HUDEP-2 (cell line): ENCODE results near the gene TEX51.

Experiments used
- DNase-seq, 76 experiments: peaks; one replicate each; lab custom pipeline; 2025; ENCODE audit not compliant: unreplicated experiment in 76 of 76; lab: John Stamatoyannopoulos, UW

TEX51 gene

DNA sequence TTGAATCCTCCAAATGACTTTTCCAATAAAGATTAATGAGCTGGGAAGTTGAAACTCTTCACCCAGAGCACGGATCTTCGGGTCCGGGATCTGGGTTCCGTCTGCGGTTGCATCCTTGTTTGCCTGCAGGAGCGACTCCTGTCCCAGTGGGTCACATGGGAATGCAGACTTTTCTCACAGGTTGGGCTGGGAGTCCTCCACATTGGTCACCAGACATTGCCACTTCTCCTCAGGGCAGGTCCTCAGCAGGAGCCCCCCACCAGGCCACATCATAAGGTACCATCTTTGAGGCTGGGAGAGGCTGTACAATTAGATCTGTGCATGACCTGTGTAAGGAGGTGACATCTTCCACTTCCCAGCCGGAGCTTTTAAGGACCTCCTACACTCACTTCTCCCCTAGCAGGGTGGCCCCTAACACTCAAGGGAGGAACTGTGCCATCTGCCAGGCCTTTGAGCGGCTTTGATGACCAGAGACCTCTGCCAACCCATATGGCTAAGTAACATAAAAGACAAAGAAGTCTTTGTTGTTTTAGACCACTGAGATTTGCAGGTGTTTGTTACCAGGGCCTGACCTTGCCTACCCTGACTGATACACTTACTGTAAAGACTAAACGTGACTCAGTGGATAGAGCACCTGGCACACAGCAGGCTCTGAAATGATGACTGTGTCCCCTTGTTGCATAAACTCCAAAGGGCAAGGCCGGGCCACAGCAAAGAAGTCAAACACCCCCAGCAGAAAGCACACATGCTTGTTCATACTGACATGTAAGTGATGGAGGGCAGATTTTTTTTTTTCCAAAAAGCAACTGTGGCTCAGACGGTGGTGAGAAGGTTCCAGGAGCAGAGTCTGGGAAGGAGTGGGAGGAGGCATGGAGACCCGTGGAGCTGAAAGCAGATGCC lies 7.9 kb upstream of the TEX51 start:
- no peak for DNase-seq

DNA sequence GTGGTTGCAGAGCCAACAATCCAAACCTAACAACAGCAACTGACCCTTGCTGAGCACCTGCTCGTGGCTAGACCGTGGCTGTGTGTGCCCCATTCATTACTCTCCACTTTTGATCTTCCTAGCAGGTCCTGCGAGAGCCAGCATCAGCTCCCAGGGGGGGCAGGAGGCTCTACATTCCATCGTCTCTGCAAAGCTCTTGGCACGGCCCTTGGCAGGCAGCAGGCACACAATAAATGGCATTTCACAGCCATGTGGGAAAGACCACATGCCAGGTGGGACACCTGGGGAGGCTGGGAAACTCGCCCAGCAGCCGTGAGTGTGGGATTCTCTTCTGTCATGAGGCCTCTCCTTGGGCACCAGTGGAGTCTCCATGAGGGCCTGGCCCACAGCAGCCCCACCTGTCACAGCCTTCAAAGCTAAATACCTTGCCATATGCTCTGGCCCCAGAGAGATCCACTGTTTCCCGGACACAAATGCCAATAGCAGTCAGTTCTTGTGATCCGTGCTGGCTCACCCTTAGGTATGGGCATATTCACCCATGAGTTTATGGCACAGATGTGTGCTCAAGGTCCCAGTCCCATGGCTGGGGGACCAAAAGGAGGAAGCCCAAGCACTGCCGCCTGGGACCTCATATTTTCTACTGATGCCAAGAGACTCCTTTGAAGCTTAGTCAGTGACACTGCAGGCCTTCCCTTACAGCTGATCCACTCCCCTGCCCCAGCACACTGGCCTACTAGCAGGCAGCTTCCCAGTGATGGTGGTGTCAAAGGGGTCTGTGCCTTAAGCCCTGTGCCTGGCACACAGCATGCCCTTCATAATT lies 6.8 kb upstream of the TEX51 start:
- no peak for DNase-seq

DNA sequence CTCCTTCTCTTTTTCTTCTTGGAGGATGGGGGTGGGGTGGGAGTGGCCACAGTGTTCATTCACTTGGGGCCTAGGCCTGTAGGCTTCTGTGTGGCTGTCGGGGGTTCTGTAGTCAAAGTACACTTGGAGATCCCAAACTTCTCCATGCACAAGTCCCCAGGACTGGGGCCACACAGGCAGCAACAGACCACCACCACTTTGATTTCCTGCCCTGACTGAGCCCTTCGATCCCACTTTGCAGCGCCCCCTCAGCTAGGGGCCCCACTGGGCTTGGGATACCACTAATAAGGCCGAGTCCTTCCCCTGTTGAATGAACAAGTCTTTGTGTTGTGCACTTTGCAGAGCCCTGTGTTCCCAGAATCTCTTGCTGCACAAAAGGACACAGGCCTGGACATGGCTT lies 5.5 kb upstream of the TEX51 start:
- no peak for DNase-seq

DNA sequence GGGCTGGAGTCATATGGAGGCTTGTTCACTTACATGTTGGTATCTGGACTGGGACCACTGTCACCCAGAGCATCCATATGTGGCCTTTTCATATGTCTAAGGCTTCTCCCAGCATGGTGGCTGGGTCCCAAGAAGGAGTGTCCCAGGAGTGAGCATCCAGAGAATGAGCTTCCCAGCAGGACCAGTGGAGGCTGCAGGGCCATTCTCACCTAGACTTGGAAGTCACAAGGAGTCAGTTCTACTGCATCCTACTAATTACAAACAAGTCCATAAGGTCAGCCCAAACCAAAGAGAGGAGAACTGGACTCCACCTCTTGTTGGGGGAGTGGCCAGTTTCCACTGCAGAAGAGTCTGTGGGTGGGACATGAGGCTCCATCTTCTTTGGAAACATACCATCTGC lies 5.1 kb upstream of the TEX51 start:
- no peak for DNase-seq

DNA sequence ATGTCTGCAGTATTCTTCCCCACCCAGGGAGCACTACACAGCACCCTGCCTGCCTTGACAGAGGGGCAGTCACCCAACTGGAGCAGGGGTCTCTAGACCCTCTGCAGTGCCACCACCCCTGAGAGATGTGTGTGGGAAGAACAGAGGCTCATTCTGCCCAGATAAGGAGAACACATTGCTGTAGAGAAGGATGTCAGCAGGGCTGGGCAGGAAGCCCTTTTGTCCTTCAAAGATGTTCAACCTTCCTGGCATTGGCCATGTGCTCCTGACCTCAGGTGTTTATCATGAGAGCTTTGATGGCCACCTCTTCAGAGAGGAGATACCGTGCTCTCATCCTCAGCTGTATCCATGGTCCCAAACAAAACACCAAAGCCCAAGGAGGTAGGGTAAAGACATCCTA lies 4.6 kb upstream of the TEX51 start:
- no peak for DNase-seq

DNA sequence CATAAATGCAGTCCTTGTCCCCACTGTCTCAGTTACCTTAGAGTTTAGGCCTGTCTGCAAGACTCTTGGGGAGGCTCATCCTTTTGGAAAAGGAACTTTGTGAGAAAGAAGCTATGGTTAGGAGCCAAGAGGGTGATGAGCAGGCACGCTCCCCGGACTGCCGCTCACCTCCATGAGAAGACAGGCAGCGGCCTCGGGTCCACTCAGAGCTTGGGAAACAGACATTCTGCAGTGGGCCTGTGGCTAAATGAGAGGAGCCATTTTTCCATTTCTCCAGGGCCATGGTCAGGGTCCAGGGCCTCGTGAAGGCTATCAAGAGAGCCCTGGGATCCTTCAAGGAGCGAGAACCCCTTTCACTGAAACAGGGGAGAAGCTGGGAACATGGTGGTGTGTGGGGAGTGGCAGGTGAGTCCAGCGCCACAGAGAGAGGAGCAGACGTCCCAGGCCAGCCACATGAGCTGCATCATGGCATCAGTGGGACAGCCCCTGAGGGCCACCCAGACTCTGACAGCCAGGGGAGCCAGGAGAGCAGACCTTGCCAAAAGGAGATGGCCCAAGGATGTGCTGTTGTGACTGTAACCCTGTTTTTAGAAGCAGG lies 4.0 kb upstream of the TEX51 start:
- no peak for DNase-seq

DNA sequence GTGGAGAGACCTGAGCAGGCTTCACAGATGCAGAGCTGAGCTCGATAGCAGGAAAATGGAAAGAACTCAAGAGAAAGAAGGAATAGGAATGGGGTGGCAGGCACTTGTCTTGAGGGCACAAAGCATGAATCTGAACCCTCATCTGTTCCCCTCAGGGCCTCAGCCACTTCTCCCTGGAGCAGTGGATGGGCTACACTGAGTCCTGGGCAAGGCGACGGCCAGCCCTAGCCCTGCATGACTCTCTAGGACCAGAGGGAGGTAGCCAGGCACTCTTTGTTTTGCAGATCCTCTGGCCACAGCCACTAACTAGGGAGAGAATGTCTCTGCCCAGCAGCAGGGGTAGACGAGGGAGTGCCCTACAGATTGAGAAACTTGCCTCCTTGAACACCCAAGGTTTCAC lies 3.4 kb upstream of the TEX51 start:
- DNase-seq = no peak

DNA sequence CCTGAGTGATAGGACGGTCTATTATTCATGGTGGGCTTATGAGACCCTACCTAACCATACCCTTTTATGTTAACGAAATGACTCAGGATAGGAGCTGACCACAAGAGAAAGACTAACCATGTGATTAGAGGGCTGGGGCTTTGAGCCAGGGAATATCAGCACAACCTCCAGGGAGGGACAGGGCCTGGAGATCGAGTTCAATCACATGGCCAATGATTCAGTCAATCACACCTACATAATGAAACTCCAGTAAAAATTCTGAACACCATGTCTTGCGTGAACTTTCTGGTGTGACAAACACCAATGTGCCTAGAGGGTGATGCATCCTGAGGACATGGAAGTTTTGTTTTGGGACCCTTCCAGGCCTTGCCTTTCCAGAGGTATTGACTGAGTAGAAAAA lies 2.2 kb upstream of the TEX51 start:
- DNase-seq = no peak

DNA sequence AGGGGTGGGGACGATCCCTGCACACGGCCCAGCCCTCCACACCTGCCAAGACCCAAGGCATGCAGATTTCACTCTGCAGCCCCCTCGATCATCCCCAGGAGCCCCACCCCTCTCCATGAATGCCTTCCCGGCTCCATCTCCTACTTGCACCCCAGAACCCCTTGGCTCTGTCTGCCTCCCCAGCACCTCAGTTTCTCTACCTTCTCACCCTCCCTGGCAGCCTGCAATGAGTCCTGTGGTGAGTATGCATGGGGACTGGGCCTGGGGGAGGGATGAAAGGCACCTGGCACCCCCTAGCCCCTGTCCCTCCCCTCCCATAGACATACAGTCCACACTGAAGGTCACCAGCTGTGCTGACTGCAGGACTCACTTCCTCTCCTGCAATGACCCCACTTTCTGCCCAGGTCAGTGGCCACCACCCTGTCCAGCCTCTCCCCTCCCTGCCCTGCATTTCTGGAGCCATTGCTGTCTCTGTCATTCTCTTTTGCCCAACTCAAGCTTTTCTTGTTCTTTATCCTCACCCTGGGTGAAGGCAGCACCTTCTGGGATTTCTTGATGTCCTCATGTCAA lies 1.0 kb downstream of the TEX51 start:
- DNase-seq = no peak

DNA sequence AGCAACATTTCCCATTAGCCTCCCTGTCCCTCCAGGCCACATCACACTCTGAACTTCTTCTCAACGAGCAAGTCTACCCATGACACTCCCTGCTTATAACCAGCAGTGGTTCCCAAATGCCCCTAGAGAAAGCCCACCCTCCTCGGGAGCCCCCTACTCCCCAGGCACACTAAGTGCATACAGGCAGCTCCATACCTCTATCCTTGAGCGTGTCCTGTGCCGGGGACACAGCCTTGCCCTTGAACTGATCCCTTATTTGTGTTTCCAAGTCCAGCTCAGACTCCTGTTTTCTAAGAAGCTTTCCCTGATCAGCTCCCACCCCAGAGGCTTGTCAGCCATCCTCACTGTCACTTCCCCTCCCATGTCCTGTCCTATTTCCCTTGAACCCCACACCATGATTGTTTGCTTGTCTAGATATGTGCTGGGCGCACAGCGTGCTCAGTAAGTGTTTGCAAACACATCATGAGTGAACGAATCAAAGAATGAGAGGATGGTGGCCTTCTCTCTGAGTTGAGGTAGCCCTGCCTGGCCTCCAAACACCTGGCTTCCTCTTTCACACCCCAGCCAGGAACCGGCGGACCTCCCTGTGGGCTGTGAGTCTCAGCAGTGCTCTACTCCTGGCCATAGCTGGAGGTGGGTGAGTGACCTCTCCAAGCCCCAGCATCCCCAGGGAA lies 2.1 kb downstream of the TEX51 start:
- no peak for DNase-seq

DNA sequence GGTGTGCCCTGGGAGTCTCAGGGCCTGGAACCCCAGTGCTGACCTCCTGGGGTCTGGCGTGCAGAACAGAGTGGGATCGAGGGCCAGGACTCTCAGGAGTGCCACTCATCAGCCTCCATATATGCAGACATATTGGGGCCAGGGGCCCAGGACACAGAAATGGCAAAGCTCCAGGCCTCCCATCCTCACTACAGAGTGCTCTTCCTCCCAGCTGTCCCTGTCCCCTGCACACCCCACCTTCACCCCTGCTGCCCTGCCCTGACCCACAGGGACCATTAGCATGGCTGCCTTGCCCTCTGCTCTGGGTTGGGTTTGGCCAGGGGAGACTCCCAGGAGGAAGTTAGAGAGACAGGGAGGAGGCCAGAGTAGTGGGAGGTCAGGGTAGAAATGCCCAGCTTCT lies 2.8 kb downstream of the TEX51 start:
- no peak for DNase-seq

DNA sequence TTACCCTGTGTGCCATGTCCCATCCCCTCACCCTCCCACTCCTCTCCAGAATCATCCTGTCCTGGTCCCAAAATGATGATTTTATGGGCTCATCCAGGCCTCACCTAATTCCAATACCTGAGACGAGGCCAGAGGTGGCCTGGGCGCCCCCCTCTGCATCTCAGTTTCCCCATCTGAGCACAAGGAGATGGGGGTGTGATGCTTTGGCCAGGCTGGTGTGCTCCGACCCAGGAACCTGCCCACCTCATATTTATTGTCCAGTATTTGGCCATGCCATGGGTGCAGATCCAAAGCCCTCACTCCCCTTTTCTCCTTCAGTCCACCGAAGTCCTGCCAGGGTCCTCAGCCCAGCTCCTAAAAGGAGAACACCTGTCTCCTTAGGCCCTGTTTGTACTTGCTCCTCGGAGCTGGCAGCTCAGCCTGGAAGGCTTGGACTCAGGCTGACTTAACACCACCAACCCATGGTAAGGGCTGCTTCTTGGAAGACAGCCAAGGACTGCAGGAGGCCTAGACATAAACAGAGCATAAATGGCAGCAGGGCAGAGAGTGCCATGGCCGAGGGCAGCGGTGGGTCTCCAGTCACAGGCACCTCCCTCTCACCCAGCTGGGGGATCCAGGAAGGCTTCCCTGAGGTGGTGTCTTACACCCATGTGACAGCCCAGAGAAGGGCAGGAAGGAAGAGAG lies 3.6 kb downstream of the TEX51 start:
- DNase-seq = peak in 1 of 76 experiments; percentile 2

DNA sequence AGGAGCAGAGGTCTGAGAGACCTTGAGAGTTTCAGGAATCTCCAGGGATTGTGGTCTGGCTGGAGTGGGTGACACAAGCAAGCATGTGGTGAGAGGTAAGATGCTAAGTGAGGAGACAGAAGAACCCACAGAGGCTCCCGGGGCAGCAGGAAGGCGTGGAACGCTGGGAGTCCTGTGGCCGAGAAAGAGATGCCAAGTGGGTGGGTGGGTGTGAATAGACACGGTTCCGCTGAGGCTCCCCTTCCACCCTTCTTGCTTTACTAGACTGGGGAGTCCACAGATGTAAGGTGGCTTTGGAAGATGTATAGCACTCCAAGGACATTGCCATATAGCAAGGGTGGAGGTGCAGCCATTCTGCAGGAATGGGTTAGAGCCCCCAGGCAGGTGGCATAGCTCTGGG lies 4.2 kb downstream of the TEX51 start:
- DNase-seq = no peak

DNA sequence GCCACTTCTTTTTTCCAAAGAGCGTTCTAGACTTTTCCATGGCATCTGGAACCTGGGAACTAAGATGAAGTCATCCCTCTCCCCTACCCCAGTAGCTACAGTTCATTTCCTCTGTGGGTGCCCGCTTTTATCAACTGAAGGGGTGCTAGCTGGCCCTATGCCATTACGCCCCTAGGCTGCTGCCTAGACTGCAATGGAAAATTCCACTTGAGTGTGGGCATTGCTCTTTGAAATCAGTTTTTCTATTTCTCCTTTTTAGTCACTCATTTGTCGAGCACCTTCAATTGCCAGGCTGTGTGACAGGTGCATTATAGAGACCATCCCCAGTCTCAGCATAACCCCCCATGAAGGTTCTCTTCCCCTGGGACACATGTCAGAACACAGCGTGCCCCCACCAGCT lies 7.3 kb downstream of the TEX51 start:
- DNase-seq = no peak

DNA sequence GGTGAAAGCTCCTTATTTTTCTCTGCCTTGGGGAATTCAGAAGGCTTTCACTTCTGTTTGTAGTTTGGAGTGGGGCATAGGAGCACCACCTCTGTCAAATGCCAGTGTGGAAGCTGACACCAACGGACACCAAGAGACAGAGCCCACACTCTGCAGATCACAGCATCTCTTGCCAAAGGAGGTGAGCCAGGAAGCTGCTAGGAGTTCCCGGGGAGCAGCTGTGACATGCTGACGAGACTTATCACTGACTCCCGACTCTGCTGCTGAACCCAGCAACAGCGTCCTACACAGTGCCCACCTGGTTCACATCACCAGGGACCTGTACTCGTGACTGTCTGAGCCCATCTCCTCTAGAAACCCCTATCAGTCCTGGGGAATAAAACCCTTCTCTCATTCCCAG lies 8.1 kb downstream of the TEX51 start:
- DNase-seq = no peak

DNA sequence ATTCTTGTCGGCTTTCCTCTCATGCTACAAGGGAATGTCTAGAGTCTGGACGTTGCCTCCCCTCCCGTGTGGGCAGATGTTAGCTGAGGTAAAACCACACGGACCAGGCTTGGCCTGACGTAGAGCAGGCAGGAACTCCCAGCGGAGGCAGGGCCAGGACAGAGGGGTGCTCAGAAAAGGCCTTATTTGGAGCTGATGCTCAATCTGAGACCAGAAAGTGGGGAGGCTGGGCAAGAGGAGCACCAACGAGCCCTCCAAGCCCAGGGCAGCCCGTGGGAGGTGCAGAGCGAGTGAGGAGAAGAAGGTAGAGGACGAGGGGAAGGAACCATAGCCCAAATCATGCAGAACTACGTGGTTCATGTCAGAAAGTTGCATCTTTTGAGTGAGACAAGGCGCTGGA lies 9.0 kb downstream of the TEX51 start:
- no peak for DNase-seq

DNA sequence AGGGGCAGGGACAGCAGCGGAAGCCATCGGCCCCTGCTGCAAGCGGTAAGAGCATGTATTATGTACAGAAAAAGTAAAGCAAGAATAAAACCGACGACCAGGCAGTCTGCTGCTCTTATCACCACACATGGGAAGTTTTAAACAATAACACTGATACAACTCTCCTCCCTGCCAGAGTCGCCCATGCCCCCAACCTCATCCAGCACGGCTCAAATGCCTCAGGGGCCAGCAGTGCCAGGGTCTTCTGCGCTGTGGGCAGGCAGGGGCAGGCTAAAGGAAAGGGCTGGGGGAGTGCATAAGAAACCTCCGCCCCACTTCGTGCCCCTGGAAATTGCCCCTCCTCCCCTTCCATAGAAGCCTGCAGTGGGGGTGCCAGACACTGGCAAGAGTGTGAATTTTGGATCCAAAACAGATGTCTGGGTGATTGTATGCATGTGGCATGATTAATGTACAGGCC lies 10.1 kb downstream of the TEX51 start:
- no peak for DNase-seq

DNA sequence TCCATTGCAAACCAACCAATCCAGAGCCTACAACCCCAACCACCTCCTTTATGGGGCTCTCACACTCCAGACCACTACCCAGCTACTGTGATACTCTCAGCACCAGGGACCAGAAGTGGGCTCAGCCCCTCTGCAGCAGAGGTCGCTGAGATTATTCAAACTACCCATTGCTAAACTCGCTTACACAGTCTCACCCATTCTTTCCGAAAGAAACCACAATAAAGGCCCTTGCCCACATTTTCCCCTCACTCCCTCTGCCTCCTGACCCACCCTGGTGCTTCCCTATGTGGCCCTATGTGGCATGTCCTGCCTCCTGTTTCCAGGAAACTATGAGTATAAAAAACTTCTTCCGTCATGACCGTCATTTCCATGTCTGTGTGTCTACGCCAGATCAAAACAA lies 10.7 kb downstream of the TEX51 start:
- no peak for DNase-seq

DNA sequence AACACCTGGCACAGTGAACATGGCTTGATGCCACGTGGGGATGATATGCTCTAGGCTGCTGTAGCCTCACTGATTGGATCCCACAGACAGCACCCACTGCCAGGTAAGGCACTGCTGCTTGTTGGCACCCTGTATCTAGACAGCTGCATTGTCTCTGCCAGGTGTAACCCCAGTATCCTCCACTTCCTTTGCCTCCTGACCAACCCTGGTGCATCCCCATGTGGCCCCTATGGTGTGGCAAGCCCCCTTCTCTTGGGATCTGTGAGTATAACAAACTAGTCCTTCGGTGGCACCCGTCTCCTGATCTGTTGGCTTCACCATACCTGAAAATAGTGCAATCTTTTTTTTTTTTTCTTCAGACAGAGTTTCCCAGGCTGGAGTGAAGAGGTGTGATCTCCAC lies 11.1 kb downstream of the TEX51 start:
- DNase-seq = no peak

DNA sequence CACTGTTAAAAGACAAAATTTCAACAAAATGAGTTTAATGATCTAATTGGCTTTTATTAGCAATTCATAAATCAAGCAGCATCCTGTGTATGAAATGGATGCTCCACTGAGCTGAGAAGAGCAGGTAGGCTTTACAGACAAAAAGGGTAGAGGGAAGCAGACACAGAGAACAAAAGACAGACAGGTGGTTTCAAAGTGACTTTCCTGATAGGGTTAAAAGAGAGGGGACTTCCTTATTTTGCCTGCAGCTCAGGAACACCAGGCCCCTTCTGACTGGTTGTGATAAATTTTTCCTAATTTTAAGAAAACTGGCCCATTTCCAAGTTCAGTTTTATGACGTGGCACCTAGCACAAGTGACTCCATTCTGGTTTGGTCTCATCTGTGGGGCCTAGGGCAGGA lies 11.9 kb downstream of the TEX51 start:
- DNase-seq = no peak
